ENCODE results near the gene UXS1.

UXS1 gene

DNA sequence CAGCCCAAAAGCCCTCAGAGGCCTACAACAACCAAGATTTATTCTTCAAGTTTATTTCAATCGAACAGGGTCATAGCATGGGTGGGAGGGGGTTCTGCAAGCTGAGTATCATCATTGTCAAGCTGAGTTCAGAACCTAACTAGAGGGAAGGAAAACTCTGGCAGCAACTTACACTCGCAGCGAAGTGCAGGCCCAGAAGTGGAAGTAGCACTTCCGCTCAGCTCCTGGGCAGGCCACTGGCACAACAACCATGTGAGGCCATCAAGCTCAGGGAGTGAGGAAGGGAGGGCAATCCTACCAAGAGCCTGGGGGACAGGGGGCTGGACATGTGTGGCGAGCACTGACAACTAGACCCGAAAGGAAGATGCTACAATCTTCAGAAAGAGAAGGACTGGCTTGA lies 4.8 kb downstream of the UXS1 start:
- no peak for DNase-seq (ENCODE audit: low read depth)

DNA sequence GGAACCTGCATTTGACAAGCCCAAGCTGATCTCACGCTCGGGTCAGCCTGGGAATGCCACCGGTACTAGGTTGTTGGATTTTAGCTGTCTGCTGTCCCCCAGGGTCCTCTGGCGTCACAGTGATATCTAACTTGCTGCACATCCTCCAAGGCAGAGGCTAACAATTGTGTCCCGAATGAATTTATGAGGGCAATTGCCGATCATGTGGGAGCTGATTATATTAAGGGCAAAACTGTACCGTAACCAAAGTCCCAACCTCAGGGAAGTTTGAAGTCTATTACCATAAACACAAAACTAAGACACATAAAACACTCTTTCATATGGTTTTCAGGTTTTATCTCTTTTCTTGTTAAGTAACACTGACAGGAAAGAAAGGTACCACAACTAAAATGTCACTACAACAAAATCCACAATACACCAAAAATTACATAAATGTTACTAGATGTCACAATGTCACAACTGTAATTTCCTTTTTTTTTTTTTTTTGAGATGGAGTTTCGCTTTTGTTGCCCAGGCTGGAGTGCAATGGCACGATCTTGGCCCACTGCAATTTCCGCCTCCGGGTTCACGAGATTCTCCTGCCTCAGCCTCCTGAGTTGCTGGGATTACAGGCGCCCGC lies 6.7 kb downstream of the UXS1 start:
- DNase-seq (ENCODE audit: low read depth) = no peak

DNA sequence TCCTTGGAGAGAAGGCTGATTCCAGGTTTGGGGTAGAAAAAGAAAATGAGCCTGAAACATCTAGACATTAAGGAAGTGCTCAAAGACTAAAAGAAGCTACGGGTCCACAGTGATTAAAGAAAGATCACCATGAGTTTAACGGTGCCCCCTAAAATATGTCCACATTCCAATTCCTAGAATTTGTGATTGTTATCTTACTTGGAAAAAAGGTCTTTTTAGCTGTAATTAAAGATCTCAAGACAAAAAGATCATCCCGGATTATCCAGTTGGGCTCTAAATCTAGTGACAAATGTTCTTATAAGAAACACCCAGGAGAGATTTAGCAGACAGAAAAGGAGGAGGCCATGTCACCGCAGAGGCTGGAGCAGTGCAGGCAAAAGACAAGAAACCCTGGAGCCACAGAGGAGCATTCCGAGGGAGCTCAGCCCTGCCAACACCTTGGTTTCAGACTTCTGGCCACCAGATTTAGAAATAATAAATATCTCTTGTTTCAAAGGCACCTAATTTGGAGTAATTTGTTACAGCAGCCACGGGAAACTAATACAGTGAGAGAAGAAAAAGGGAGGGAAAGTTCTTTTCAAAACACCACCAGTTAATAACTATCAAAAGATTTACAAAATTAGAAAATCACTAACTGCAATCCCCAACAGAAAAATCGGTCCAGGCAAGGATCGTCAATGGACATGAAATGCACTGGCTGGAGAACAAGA lies 8.5 kb downstream of the UXS1 start:
- DNase-seq (ENCODE audit: low read depth) = no peak

DNA sequence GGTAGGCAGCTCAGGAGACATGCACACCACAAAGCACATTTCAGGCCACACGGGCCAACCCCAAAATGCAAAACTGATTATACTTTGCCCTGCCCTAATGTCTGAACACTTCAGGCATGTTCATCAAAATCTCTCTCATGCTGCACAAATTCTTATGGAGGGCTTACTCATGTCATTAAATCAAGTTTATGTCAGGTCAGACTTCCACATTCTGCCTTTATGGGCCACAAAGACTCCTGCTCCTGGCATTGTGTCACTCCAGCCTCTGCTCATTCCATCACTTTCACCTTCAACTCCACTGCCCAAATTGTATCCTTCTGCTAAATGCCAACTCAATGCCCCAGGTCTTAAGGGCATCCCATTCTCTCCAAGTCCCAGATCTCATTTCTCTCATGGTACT lies 9.2 kb downstream of the UXS1 start:
- no peak for DNase-seq (ENCODE audit: low read depth)

DNA sequence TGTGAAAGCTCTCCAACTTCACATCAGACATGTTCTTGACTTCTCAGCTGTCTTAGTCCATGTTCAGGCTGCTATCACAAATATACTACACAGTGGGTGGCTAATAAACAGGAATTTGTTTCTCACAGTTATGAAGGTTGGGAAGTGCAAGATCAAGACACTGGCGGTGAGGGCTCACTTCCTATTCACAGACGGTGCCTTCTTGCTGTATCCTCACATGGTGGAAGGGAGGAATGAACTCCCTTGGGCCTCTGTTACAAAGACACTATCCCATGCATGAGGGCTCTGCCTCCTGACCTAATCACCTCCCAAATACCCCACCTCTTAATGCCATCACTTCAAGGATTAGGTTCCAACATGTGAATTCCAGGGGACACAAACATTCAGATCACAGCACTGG lies 9.7 kb downstream of the UXS1 start:
- no peak for DNase-seq (ENCODE audit: low read depth)

DNA sequence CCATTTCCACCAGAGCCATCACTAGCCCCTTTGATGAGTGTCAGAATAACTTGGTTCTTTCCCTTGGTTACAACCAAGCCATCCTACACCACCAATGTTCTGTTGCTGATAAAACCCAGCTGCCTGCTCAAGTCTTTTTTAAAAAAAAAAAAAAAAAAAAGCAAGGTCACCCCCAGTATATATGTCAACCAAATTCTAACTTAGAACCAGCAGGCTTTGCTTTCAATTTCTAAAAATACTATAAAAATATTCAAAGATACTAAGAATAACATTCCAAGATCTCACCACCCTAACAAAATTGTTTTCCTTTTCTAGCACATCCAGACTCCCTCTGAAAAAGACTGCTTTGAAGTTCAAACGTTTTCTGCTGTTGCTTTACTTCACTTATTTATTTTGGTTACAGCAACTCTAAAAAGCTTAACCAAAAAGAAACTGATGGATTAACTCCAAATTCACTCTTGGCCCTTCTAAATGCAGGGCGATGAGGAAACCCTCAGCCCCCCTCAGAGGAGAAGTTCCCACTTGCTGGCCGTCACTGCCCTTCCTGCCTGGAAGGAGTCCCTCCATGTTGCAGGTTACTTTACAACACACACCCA lies 10.9 kb downstream of the UXS1 start:
- no peak for DNase-seq (ENCODE audit: low read depth)

DNA sequence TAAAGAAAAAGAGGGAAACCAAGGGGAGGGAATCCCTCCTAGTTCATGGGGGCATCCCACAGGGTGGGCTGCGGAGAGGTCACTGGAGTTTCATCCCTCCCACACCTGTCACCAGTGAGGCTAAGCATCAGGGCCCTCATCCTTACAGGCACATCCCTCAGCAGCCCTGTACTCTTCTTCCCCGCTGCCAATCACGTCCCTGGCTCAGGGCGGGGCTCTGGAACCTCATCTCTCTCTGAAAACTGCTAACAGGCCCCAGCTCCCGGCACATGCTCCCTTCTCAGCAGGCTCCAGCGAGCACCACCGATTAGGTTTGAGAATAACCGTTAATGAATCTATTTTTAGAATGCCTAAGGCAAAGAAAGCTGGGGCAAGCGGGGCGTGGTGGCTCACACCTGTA lies 13.0 kb downstream of the UXS1 start:
- DNase-seq (ENCODE audit: low read depth) = no peak

DNA sequence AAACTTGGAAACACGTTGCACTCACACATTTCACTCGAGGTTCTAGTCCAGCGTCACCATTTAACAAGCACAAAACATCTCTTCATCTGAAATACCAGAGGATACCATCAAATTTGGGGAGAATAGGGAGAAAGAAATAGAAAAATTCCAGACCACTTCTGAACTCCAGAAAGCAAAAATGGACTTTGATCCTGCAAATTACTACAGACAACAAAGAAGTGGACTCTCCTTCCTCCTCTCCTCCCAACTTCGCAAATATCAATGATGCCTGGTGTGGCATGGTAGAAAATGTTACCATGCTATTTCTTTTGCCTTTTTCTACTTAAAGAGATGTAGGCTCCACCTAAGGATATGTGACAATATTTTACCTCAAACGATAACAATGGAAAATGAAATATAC lies 13.5 kb downstream of the UXS1 start:
- no peak for DNase-seq (ENCODE audit: low read depth)

DNA sequence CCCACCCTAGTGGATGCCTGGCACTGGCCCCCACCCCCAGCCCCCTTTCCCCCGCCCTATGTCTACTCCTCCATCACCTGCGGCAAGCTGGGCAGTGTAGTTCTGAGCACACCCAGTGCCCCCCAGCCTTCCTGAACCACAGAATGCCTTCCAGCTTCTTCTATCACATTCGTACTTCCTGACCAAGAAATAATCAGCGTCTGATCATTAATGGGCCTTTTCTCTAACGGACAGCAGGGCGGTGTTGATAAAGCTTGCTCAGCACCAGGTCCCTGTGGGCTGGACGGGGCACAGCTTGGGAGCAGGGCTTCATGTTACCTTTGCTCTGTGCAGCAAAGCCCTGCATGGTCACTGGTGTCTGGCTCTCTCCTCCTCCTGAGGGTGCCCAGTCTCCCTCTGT lies 15.4 kb downstream of the UXS1 start:
- DNase-seq (ENCODE audit: low read depth) = no peak

DNA sequence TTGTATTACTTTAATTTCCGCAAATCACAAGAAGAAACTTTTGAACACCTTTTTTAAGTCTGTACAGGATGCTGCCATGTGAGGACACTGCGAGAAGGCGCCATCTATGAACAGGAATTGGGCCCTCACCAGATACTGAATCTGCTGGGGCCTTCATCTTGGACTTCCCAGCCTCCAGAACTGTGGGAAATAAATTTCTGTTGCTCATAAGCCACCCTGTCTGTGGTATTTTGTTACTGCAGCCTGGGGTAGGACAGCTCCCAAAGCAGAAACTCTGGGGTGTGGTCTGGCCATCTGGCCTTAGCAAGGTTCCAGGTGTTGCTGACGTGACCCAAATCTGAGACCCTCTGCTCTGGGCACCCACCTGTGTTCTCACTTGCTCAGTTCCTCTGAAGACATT lies 16.5 kb downstream of the UXS1 start:
- DNase-seq (ENCODE audit: low read depth) = no peak

DNA sequence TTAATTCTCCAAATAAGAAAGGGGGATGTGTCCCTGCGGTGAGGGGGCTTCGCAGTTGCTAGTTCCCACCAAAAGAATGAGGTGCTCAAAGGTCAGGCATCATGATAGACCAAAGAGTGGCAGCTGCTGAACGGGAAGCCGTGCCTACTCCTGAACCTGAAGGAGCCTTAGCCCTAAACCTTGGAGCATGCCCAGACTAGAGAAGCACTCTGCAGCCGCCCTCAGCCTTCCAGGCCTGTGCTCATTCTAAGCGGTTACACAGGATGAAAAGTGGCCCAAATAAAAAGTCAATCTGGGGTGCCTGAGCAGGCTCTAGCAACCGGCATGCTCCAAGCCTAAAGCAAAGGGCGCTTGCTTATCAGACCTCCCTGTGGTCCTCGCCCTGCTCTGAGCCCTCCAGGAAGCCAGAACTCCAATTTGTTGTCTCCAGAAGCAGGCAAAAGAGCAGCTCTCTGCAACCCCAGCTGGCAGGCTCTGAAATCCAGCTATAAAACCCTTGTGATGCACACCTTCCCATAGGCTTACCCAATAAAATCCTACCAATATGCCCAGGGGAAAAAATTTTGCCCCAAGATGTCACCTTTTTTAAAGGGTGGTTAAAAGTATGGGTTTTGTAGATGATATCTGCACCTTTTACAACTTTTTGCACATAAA lies 17.5 kb downstream of the UXS1 start:
- no peak for DNase-seq (ENCODE audit: low read depth)

DNA sequence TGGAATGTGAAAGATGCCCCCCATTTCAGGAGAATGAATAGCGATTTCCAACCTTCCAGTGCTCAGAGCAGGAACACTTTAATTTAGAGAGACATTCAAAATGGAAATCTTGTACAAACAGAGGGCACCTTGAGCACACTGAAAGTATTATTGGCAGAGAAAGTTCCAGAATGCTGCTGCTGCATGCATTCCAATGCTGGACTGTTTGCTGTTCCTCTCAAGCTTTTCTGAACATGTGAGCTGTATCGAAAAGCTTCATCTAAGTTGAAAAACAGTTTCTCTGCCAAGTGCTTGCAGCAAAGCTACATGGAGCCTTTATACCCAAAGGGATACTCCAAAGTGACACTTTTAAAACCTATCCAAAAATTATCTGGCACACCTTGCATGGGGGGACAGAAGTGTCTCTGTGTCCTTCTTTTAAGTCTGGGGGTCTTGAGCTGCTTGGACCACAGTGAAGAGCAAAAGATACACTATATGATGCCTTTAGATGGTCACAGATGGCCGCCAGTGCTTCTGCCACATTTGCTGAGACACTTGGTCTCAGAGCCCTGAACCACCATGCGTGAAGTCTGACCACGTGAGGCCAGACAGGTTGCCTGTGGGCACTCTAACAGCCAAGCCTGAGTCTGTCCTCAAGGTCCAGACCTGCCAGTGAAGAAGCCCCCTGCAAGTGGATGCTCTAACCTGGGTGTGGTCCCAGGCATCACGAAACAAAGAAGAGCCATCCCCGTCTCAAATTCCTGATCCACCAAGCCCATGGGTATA lies 18.8 kb downstream of the UXS1 start:
- DNase-seq (ENCODE audit: low read depth) = no peak

DNA sequence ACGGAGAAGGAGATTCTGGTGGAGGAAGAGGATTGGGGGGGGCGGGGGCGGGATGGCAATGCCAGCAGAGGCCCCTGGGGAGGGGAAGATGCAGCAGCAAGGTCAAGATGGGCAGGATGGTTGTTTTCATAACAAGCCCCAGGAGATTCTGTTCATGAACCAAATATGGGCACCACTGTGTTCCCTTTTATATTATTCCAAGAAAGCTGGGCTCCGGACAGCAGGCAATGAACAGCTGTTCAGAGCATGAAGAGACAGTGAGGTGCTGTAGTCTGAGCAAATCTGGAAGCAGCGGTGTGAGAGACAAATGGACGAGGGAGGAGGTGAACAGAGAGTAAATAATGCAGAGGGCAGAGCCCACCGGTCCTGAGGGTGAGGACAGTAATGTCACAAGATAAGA lies 20.0 kb downstream of the UXS1 start:
- no peak for DNase-seq (ENCODE audit: low read depth)

DNA sequence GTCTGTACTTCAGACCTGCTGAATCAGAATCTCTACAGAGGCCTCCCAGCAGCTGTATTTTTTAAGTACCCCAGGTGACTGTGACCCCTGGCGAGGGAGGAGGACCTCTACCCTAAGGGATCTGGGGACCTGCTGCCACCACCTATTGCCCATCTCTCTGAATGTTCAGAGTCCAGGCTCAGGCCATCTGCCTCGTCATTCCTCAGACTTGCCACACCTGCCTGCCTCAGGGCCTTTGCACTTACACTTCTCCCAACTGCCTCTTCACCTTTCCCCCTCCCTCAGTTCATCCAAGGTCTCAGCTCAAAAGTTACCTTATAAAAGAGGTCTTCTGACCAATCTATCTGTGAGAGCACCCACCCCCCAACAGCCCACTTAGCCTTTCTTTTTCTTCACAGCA lies 21.5 kb downstream of the UXS1 start:
- no peak for DNase-seq (ENCODE audit: low read depth)

DNA sequence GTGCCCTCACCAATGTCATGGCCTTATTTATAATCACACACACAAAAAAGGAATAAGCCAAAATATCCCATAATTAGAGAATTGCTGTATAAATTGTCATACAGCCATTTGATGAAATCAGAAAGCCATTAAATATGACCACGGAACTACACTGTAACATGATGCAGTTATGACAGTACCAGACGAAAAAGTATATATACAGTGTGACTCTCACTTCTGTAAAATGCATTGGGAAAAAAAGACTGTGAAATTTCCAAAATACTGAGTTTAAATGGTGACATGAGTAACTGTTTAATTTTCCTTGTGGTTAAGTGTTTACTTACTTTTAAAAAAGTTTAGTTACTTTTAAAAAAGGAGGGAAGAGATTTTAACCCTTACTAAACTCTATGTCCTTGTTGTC lies 25.4 kb downstream of the UXS1 start:
- no peak for DNase-seq (ENCODE audit: low read depth)

DNA sequence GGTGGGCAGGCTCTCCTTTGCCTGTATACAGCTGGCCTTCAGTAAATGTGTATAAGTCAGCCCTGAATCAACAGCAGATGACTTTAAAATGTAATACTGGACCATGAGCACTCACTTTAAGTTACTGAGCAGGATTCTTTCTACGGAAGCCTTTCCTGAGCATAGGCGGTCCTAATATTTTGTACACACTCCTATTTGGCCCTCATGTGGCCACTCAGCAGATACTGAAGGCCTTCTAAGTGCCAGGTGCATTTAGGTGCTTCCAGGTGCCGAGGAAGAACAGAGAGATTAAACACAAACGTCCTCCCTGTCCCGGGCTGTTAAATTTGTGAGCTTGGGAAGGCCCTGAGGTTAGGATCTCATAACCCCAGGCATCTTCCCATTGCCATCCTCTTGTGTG lies 27.0 kb downstream of the UXS1 start:
- DNase-seq (ENCODE audit: low read depth) = no peak

DNA sequence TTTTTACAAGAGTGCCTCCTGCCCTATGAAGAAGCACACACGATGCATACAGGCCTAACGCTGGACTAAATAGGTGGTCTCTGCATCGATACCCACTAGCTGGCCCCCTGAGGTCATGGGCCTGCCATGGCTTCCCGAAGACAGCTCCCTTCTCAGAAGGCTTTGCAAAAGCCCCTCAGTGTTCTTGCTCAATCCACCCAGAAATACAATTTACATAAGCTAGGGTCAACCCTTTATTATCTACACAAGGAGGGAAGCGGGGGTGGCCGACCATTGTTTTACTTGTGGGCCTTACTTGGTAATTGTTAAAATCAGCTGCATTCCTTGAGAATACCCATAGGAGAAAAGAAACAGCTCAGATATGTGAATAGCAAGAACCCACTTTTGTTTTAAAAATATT lies 28.5 kb downstream of the UXS1 start:
- no peak for DNase-seq (ENCODE audit: low read depth)

DNA sequence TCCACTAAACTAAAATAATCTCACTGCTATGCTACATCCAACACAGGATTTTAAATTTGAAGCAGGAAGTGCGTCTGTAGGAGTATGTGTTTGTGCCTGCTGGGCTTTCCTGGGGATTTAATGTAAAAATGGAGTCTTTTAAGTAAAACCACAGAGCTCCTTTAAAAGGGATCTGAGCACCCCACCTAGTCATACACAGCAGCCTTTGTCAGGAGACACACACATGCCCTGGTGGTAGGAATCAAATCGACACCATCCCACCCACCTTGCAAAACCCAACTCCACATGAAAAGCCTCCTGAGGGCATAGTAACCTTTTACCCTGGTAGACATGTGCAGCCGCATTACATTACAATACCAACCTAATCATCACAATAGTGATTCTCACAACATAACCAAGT lies 29.1 kb downstream of the UXS1 start:
- DNase-seq (ENCODE audit: low read depth) = no peak

DNA sequence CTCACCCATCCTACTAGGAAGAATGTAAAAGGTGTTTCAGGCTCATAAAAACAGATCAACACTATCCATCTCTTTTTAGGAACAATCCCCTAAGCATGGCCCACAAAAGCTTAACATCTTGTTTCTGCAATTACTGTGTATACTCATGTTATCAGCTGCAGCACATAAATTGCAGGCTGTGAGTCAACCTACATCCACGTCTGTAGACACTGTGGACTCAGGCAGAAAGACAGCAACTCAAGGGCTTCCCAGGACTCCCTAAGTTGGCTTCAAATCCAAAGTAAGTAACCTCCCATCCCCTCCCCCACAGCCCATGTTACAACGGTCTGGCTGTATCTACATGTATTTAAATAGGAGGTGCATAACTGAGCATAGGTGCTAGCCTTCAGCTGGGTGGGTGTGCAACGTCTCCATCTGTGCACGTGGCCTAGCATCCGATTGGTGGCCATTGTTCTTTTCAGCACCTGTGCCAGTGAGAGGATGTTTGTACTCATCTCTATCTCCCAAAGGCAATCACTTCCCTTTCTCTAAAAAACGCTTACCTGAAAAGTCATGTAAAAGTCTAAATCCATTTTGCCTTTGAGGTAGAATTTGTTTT lies 30.1 kb downstream of the UXS1 start:
- no peak for DNase-seq (ENCODE audit: low read depth)

DNA sequence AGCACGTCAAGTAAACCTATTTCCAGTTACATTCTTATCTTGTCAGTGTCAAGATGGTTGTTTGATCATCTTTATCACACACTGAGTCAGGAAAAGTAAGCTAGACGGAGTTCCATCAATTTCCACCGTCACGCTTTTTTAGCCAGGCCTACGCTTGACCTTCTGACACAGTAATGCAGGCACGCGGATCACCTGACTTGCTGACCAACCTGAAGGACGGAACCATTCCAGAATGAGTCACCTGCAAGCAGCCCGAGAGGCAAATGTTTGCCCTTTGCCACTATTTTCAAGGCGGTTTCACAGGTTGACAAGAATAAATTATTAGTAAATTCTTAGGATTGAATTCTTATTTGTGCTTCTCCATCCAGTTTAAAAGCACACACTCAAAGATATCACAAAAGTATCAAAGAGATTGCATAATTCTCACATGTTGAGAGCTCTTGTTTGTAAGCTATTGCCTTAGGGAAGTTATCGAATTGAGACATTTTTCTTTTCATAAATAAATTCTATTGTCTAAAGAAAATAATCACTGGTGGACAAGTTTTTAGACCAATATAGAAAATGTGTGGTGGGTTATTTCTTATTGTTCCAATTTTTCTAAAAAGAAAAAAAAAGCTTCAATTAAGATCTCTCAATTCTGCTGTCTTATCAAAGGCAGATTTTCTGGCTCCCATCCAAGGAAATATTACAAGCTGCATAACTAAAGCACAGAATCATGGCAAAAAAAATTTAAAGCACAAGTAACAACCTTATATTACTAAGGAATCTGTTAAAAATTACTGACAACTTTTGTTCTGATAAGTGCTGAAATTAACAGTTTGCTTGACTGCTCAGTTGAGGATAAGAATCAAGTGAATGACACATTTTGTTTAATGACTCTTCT lies 31.9 kb downstream of the UXS1 start:
- DNase-seq (ENCODE audit: low read depth) = no peak

DNA sequence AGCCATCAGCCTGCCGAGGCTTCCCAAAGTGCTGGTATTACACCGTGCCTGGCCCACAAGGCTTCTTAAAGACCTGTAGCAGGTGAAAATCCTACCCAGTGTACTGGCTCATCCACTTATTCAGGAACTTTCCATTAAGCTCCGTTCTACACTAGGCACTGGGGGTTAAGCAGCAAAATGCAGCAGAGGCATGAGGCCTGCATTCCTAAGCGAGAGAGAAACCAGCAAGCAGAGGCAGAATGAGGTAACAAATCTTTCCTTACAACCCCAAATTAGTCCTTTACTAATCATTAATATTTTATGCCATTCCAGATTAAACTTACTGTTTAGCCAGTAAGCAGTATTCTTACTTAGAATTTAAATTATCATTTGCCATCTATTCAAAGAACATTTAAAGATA lies 32.8 kb downstream of the UXS1 start:
- DNase-seq (ENCODE audit: low read depth) = no peak
